A549 (cell line): Measurements from ENCODE around the gene KCNQ1.

ENCODE experiments used
- CTCF ChIP-seq: fragments of >200 bp; sonication (Bioruptor Twin); formaldehyde crosslinking; IDR thresholded peaks from 3 replicates; pipeline ENCODE4 v1.5.1; 2016
- JUN ChIP-seq, 2 experiments: fragments of >200 bp; sonication (Bioruptor Twin); formaldehyde crosslinking; IDR thresholded peaks; 2 replicates in 1 of 2; 3 replicates in 1 of 2; pipeline ENCODE4 v1.6.1; 2016 to 2017
- MAFK ChIP-seq: fragments of 450-650 bp; IDR thresholded peaks from 2 replicates; pipeline ENCODE4 v1.6.1; 2014; ENCODE audit not compliant: partially characterized antibody
- MAZ ChIP-seq: fragments of 150-350 bp; IDR thresholded peaks from 2 replicates; pipeline ENCODE4 v1.6.1; 2014; ENCODE audit warnings: antibody characterized with exemption, low read depth, low read length, borderline replicate concordance
- RFX5 ChIP-seq: fragments of 450-650 bp; IDR thresholded peaks from 2 replicates; pipeline ENCODE4 v1.7.1; 2014; ENCODE audit warnings: antibody characterized with exemption, mild to moderate bottlenecking, moderate library complexity
- ZC3H11A ChIP-seq: fragments of 450-650 bp; IDR thresholded peaks from 2 replicates; pipeline ENCODE4 v1.6.1; 2014; ENCODE audit warnings: antibody characterized with exemption, mild to moderate bottlenecking
- ZFP36 ChIP-seq: fragments of 450-650 bp; IDR thresholded peaks from 2 replicates; pipeline ENCODE4 v1.6.1; 2014; ENCODE audit warnings: borderline replicate concordance; ENCODE audit not compliant: partially characterized antibody

- TF ChIP-seq ZFP36 (no peak), MAFK (no peak), RFX5 (no peak), JUN (IDR thresholded peaks at IDR 0.05) (no peak), CTCF (no peak), ZC3H11A (no peak), MAZ (no peak)
These were observed 242.4 kb downstream of the KCNQ1 start for GRCh38 chr11:2687223-2687530.
